HL-60/S4 (cell line): ENCODE results near the gene ZNF766.
"Not testable (repeated sequence)": the region's sequence is repeated elsewhere in the genome, so short reads cannot be mapped to it uniquely, and the experiment has no call there.

Source experiments
- in situ Hi-C: fragments of 300-500 bp; cut with MboI; formaldehyde crosslinking; loops from 2 replicates; pipeline ENCODE4 v1.14.3; 2022; ENCODE audit warnings: low sequenced_read_pairs

Gene ZNF766

GRCh38 chr19:52269338-52270261, at the start of gene ZNF766:
TSS of gene ZNF766 (plus strand) at chr19:52269587. CDS start at chr19:52269614, 27 bp downstream.
- in situ Hi-C loops = no loop called here

- in situ Hi-C loops = no loop called here
Observed at GRCh38 chr19:52219611-52220010, 49.8 kb upstream of the ZNF766 start.

GRCh38 chr19:52221031-52221430, 48.4 kb upstream of the ZNF766 start:
- in situ Hi-C loops = no loop called here

GRCh38 chr19:52221831-52222375, 47.5 kb upstream of the ZNF766 start:
- in situ Hi-C loops = no loop called here

GRCh38 chr19:52224211-52224610, 45.2 kb upstream of the ZNF766 start:
- in situ Hi-C loops = no loop called here

- in situ Hi-C loops = no loop called here
Observed at GRCh38 chr19:52226652-52227051, 42.7 kb upstream of the ZNF766 start.

GRCh38 chr19:52227196-52227940, 42.0 kb upstream of the ZNF766 start:
- in situ Hi-C loops = no loop called here

GRCh38 chr19:52227980-52228379, 41.4 kb upstream of the ZNF766 start:
- in situ Hi-C loops = no loop called here

- in situ Hi-C loops = no loop called here
Observed at GRCh38 chr19:52229524-52229923, 39.9 kb upstream of the ZNF766 start.

- in situ Hi-C loops = no loop called here
Observed at GRCh38 chr19:52230685-52231084, 38.7 kb upstream of the ZNF766 start.

- in situ Hi-C loops = no loop called here
Observed at GRCh38 chr19:52231154-52231910, 38.1 kb upstream of the ZNF766 start.

- in situ Hi-C loops = no loop called here
Observed at GRCh38 chr19:52234406-52234805, 35.0 kb upstream of the ZNF766 start.

- in situ Hi-C loops = no loop called here
Observed at GRCh38 chr19:52237197-52237596, 32.2 kb upstream of the ZNF766 start.

- in situ Hi-C loops = no loop called here
Observed at GRCh38 chr19:52237771-52238400, 31.5 kb upstream of the ZNF766 start.

- in situ Hi-C loops = no loop called here
Observed at GRCh38 chr19:52244021-52244420, 25.4 kb upstream of the ZNF766 start.

- in situ Hi-C loops = no loop called here
Observed at GRCh38 chr19:52248241-52248640, 21.1 kb upstream of the ZNF766 start.

GRCh38 chr19:52258426-52258825, 11.0 kb upstream of the ZNF766 start:
- in situ Hi-C loops = no loop called here

- in situ Hi-C loops = not testable (repeated sequence)
Observed at GRCh38 chr19:52265556-52265955, 3.8 kb upstream of the ZNF766 start.

- in situ Hi-C loops = no loop called here
Observed at GRCh38 chr19:52270266-52270885, 989 bp downstream of the ZNF766 start.

- in situ Hi-C loops = no loop called here
Observed at GRCh38 chr19:52273301-52273700, 3.9 kb downstream of the ZNF766 start.
